B cell (primary cell): ENCODE measurements around the gene ATG4B. TPM values are rescaled to one million over a fixed set of nuclear protein-coding genes. Genes with fewer than 3 reads are reported as not detected.

Experiments
- ATAC-seq: fragments of 200-7000 bp; cut with Tn5 transposase; one replicate; pipeline ENCODE4 v1.10.0; 2021; ENCODE audit warnings: low read depth, mild to moderate bottlenecking, moderate number of reproducible peaks, moderate library complexity
- CTCF ChIA-PET: fragments of 350-600 bp; sonication (Branson Sonifier 250); formaldehyde crosslinking; loops from one replicate; lab custom pipeline; 2021; ENCODE audit warnings: antibody characterized with exemption, inconsistent platforms; lab: Charles Lee
- POLR2A ChIA-PET: fragments of 350-600 bp; sonication (Branson Sonifier 250); formaldehyde crosslinking; loops from one replicate; lab custom pipeline; 2021; ENCODE audit warnings: antibody characterized with exemption; lab: Charles Lee
- DNase-seq: peaks from one replicate; pipeline ENCODE4 v3.0.0; 2013
- H2AFZ ChIP-seq: 2 replicates; pipeline ENCODE4 v1.6.1; 2012; ENCODE audit warnings: mild to moderate bottlenecking, low read depth, low read length; ENCODE audit not compliant: insufficient read depth, poor library complexity, severe bottlenecking
- H3K27ac ChIP-seq, 2 donors: 1 replicate in 1 of 2; 2 replicates in 1 of 2; pipeline ENCODE4 v1.5.1; 2012 to 2013; ENCODE audit warnings: low read length in 2 of 2, mild to moderate bottlenecking in 2 of 2, moderate library complexity in 1 of 2
- H3K27me3 ChIP-seq, 4 experiments: fragments of 200-600 bp in 1 of 4; sonication (generic) in 1 of 4; replicated peaks in 1 of 4; 1 replicate in 2 of 4; 2 replicates in 2 of 4; pipeline versions ENCODE4 v1.6.1 to v1.7.0; 2013 to 2016; ENCODE audit warnings: low read length in 3 of 4, mild to moderate bottlenecking in 2 of 4, mixed read lengths in 1 of 4, moderate library complexity in 1 of 4; ENCODE audit not compliant: insufficient read depth in 4 of 4, control insufficient read depth in 3 of 4; ENCODE audit errors: control extremely low read depth in 1 of 4
- H3K36me3 ChIP-seq, 2 experiments: replicated peaks in 1 of 2; 1 replicate in 1 of 2; 2 replicates in 1 of 2; pipeline versions ENCODE4 v1.6.1 to v1.7.1; 2013; ENCODE audit warnings: low read length in 1 of 2; ENCODE audit not compliant: insufficient read depth in 2 of 2, control insufficient read depth in 1 of 2; ENCODE audit errors: control extremely low read depth in 1 of 2, extremely low read depth in 1 of 2
- H3K4me1 ChIP-seq, 2 donors: fragments of 200-600 bp in 1 of 2; sonication (generic) in 1 of 2; 1 replicate in 1 of 2; 2 replicates in 1 of 2; pipeline versions ENCODE4 v1.5.1 to v1.6.1; 2013 to 2017; ENCODE audit warnings: low read length in 2 of 2; ENCODE audit not compliant: control insufficient read depth in 2 of 2, insufficient read depth in 2 of 2
- H3K4me2 ChIP-seq: replicated peaks from 2 replicates; pipeline ENCODE3; 2012; ENCODE audit warnings: mild to moderate bottlenecking, low read depth, low read length; ENCODE audit not compliant: poor library complexity, severe bottlenecking
- H3K4me3 ChIP-seq, 5 experiments: fragments of 200-600 bp in 1 of 5; sonication (generic) in 1 of 5; 1 replicate in 3 of 5; 2 replicates in 2 of 5; pipeline versions ENCODE4 v1.5.1 to v1.7.0; 2011 to 2016; ENCODE audit warnings: low read length in 4 of 5, mild to moderate bottlenecking in 4 of 5, low read depth in 2 of 5, control low read depth in 1 of 5, moderate library complexity in 1 of 5; ENCODE audit not compliant: insufficient read depth in 1 of 5; ENCODE audit errors: control extremely low read depth in 1 of 5, extremely low read depth in 1 of 5
- H3K79me2 ChIP-seq: fragments of 200-600 bp; sonication (generic); one replicate; pipeline ENCODE4 v1.6.0; 2016; ENCODE audit warnings: low read length; ENCODE audit not compliant: control insufficient read depth, insufficient read depth
- H3K9ac ChIP-seq: fragments of 200-600 bp; sonication (generic); 2 replicates; pipeline ENCODE4 v1.6.1; 2017; ENCODE audit warnings: mild to moderate bottlenecking, low read length, moderate library complexity
- H3K9me3 ChIP-seq, 3 donors: one replicate each; pipeline versions ENCODE4 v1.6.1 to v1.7.1; 2013; ENCODE audit warnings: low read length in 2 of 3; ENCODE audit not compliant: control insufficient read depth in 2 of 3, insufficient read depth in 1 of 3; ENCODE audit errors: control extremely low read depth in 1 of 3
- H4K20me1 ChIP-seq: 2 replicates; pipeline ENCODE4 v1.6.0; 2012; ENCODE audit warnings: mild to moderate bottlenecking, low read length; ENCODE audit not compliant: insufficient read depth, control insufficient read depth, poor library complexity, severe bottlenecking
- H3K27ac Mint-ChIP-seq: one replicate; pipeline ENCODE4 v1.8.0; 2021; ENCODE audit warnings: mixed read lengths
- H3K27me3 Mint-ChIP-seq: one replicate; pipeline ENCODE4 v1.8.0; 2021; ENCODE audit warnings: mixed read lengths
- H3K4me1 Mint-ChIP-seq: one replicate; pipeline ENCODE4 v1.8.0; 2021; ENCODE audit warnings: mixed read lengths
- H3K4me3 Mint-ChIP-seq: one replicate; pipeline ENCODE4 v1.8.0; 2021; ENCODE audit warnings: mixed read lengths
- H3K9me3 Mint-ChIP-seq: one replicate; pipeline ENCODE4 v1.8.0; 2022; ENCODE audit warnings: mixed read lengths; ENCODE audit not compliant: insufficient read depth
- EZH2 ChIP-seq: IDR thresholded peaks from 2 replicates; pipeline ENCODE4 v1.6.1; 2012; ENCODE audit warnings: borderline replicate concordance, low read depth, mild to moderate bottlenecking, moderate library complexity, low read length; ENCODE audit not compliant: insufficient read depth, poor library complexity, severe bottlenecking
- WGBS: methylation state at CpG from one replicate; pipeline ENCODE4 v1.1.5; 2013; ENCODE audit warnings: missing lambda C conversion rate; ENCODE audit not compliant: insufficient coverage; 5-methylcytosine and 5-hydroxymethylcytosine counted together
- intact Hi-C: fragments of 100-400 bp; cut with micrococcal nuclease; formaldehyde crosslinking; loops from one replicate; pipeline ENCODE4 v1.10.0; 2022
- polyA plus RNA-seq: library from polyadenylated mRNA; depleted of rRNA; stranded (reverse); fragments of >200 nt; gene quantifications from 2 replicates; pipeline ENCODE4 v1.2.3, GENCODE V29; 2012
- total RNA-seq, 2 donors: library from RNA; stranded (reverse); fragments of 120-200 nt in 1 of 2; gene quantifications; 1 replicate in 1 of 2; 2 replicates in 1 of 2; pipeline versions ENCODE4 v1.2.3 to v1.2.4, GENCODE V29; 2013 to 2022
- TF ChIP-seq, protein P1 (sequence below): fragments of 200-600 bp; IDR thresholded peaks from one replicate; pipeline ENCODE4 v1.8.0; 2022; ENCODE audit warnings: antibody characterized with exemption, mild to moderate bottlenecking

ATG4B gene
- total and polyA plus RNA-seq, 2 donors (not counting 1 experiment from before 2014, with no cell fraction given): 130 TPM

DNA sequence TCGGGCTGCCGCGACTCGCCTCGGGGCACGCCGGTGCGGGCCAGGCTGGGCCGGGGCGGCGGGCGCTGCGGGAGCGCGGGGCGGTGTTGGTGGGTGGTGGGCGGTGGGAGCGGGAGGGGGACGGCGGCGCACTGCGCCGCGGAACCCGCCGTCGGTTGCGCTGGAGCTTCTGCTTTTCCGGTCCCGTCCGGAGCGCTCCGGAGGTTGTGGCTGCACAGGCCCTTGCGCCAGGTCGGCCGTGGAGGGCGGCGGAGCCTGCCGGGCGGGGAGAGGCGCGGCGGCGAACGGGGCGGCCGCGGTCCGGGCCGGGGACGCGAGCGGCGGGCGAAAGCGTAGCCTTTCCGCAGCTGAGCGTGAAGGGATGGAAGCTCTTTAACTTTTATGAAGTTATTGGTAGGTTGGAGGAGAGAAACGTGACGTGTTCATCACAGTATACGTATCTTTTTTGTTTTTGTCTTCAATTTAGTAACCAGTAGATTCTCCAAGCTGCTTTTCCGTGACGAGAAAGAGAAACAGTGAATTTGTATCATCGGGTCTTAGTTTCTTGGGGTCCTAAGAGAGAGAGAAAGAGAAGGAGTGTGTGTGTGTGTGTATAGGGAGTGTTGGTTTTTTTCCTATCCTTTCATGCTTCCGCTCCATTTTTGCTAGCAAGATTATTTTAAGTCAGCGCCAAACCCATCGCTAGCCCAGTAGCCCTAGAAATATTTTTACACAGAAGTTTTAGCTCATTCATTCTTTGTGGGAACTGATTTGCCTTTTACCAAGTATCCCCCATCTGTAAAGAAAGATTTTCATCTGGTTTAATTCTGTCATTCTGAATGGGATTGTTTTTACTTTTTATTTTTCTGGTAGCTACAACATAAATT lies 535 bp downstream of the ATG4B start:
- Histone ChIP-seq H3K4me2 (peak overlapping the region; percentile 98), H4K20me1 (peaks cover 45% of the 10 kb centered on the region), H3K9me3 (peaks cover 0 to 8% (median 0%) of the 10 kb centered on the region in 3 donors), H2AFZ (peak overlapping the region; percentile 100), H3K27me3 (no peaks in the 10 kb centered on the region), H3K79me2 (peaks cover 82% of the 10 kb centered on the region), H3K4me3 (peak overlapping the region; percentile 69 to 97 (median 95)), H3K9ac (peak overlapping the region; percentile 95), H3K4me1 (peaks cover 19 to 24% of the 10 kb centered on the region in 2 donors), H3K36me3 (peaks cover 0 to 19% of the 10 kb centered on the region in 2 experiments), H3K27ac (peak overlapping the region; percentile 90 to 95)
- intact Hi-C loops: loop anchor here (1.0 to 10.0 kb wide), 9 partner anchors 21 to 1077 kb away; partner anchors contain the start of genes DTYMK, DUSP28, HDLBP and SEPTIN2
- Mint-ChIP-seq H3K4me1 (peaks cover 46% of the 10 kb centered on the region), H3K27ac (peak overlapping the region; percentile 96), H3K9me3 (no peaks in the 10 kb centered on the region), H3K27me3 (no peaks in the 10 kb centered on the region), H3K4me3 (peak overlapping the region; percentile 84)
- WGBS: under 1% methylated on average over 60 of the region's 67 CpGs
- ATAC-seq (peak; percentile 24), DNase-seq (no peak)
- no peak for TF ChIP-seq EZH2
- TF ChIP-seq, protein P1, sequence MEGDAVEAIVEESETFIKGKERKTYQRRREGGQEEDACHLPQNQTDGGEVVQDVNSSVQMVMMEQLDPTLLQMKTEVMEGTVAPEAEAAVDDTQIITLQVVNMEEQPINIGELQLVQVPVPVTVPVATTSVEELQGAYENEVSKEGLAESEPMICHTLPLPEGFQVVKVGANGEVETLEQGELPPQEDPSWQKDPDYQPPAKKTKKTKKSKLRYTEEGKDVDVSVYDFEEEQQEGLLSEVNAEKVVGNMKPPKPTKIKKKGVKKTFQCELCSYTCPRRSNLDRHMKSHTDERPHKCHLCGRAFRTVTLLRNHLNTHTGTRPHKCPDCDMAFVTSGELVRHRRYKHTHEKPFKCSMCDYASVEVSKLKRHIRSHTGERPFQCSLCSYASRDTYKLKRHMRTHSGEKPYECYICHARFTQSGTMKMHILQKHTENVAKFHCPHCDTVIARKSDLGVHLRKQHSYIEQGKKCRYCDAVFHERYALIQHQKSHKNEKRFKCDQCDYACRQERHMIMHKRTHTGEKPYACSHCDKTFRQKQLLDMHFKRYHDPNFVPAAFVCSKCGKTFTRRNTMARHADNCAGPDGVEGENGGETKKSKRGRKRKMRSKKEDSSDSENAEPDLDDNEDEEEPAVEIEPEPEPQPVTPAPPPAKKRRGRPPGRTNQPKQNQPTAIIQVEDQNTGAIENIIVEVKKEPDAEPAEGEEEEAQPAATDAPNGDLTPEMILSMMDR: no peak
- ChIA-PET CTCF (interaction anchor here (0.5 to 1.8 kb wide), 6 partner anchors 16 to 324 kb away, joined by 3 to 5 read pairs (median 4); partner anchors contain the start of gene ING5), POLR2A (interaction anchor here (0.6 to 2.4 kb wide), 4 partner anchors 49 to 1108 kb away, joined by 3 to 12 read pairs (median 8); partner anchors contain the start of genes D2HGDH, DTYMK and ING5)
